Mucosa of rectum (tissue), 2 donors: Measurements from ENCODE around the gene MARCHF3.
"Not testable (repeated sequence)": the region's sequence is repeated elsewhere in the genome, so short reads cannot be mapped to it uniquely, and the experiment has no call there.

Experiments
- H3K27ac ChIP-seq, 2 donors: one replicate each; pipeline ENCODE4 v1.7.0; 2013; ENCODE audit warnings: inconsistent platforms in 2 of 2, low read depth in 2 of 2, low read length in 2 of 2
- H3K27me3 ChIP-seq, 2 donors: one replicate each; pipeline ENCODE4 v1.7.0; 2013; ENCODE audit warnings: low read length in 2 of 2; ENCODE audit not compliant: control insufficient read depth in 2 of 2, insufficient read depth in 2 of 2
- H3K36me3 ChIP-seq, 2 donors: one replicate each; pipeline ENCODE4 v1.7.0; 2013; ENCODE audit warnings: low read length in 2 of 2; ENCODE audit not compliant: control insufficient read depth in 2 of 2, insufficient read depth in 2 of 2
- H3K4me1 ChIP-seq, 2 donors: one replicate each; pipeline ENCODE4 v1.7.0; 2013; ENCODE audit warnings: low read length in 2 of 2, mild to moderate bottlenecking in 1 of 2; ENCODE audit not compliant: control insufficient read depth in 2 of 2, insufficient read depth in 2 of 2
- H3K4me3 ChIP-seq, 2 donors: one replicate each; pipeline ENCODE4 v1.7.0; 2013; ENCODE audit warnings: low read length in 2 of 2
- H3K9ac ChIP-seq, 2 donors: one replicate each; pipeline ENCODE4 v1.7.0; 2013; ENCODE audit warnings: low read length in 2 of 2, low read depth in 1 of 2, mild to moderate bottlenecking in 1 of 2
- H3K9me3 ChIP-seq, 2 donors: one replicate each; pipeline ENCODE4 v1.7.0; 2013; ENCODE audit warnings: low read length in 2 of 2; ENCODE audit not compliant: control insufficient read depth in 2 of 2
- donor health status: healthy.
- donor health status: Normal muscosa, but diverticular disease.

The MARCHF3 gene

DNA sequence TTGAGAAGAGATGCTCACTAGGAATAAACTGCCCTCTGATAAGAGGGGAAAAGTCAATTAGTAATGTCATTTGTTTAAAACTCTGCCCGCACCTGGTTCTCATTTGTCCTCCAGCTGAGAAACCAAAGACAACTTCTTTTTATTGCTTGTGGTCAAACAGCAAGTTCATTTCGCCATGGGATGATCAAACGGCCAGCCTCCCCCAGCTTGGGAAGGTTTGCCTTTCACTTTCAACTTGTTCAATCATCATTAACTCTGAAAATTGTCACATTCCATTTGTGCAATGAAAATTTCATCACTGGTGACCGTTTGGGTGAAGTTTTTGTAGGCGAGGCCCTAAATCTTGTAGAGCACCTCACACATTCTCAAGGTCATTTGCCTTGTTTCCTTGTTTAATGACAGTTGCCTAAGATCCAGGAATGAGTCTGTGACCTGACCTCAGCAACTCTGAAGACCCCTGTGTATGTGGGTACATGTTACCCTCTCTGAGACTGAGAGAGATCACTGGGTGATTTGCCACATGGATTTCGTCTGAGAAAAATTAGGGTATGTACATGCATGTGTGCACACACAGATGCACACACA lies 117.7 kb downstream of the MARCHF3 start:
- Histone ChIP-seq H3K4me3 (no peak overlapping the region), H3K9ac (no peak overlapping the region), H3K9me3 (no peaks in the 10 kb centered on the region), H3K4me1 (no peaks in the 10 kb centered on the region), H3K27ac (no peak overlapping the region), H3K36me3 (peaks cover 28 to 38% of the 10 kb centered on the region in 2 donors), H3K27me3 (no peaks in the 10 kb centered on the region)

DNA sequence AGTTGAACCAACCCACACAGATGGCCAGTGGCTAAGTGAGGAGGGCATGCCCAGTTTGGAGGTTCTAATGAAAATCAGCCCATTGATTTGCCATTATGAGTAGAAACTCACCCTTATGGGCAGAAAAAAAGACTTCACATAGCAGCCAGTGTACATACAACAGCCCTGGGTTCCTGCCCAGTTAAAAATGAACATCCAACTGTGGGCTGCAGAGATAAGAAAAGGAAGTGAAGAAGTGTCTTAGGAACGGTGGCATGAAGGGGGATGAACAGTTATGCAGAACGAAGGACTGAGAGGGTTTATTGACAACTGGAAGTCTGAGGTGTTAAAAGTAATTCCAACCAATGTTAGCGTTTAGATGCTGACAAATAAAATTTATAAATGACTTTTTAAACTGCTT lies 118.4 kb downstream of the MARCHF3 start:
- no peak overlapping the region for H3K4me3 ChIP-seq
- peaks cover 24 to 34% of the 10 kb centered on the region in 2 donors for H3K36me3 ChIP-seq
- no peak overlapping the region for H3K27ac ChIP-seq
- H3K27me3 ChIP-seq: no peaks in the 10 kb centered on the region
- H3K4me1 ChIP-seq: no peaks in the 10 kb centered on the region
- H3K9me3 ChIP-seq: no peaks in the 10 kb centered on the region
- no peak overlapping the region for H3K9ac ChIP-seq

DNA sequence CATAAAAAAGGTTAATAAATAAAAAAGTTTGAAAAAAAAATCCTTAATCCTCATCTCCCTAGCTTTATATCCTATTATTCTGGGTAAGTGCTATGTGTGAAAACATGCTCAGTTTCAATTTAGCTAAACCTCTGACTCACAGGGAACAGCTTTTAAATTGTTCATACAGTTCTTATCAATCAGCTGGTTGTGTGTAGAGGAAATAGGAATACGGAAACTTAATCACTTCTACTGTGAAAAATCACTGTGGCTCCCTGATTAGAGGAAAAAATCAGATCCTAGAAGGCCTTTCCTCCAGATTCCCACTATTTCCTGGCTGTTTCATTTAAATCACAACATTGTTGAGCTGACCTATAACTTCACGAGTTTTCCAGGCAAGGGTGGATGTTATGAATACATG lies 120.5 kb downstream of the MARCHF3 start:
- no peak overlapping the region for H3K27ac ChIP-seq

DNA sequence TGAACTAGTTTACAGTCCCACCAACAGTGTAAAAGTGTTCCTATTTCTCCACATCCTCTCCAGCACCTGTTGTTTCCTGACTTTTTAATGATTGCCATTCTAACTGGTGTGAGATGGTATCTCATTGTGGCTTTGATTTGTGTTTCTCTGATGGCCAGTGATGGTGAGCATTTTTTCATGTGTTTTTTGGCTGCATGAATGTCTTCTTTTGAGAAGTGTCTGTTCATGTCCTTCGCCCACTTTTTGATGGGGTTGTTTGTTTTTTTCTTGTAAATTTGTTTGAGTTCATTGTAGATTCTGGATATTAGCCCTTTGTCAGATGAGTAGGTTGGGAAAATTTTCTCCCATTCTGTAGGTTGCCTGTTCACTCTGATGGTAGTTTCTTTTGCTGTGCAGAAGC lies 126.0 kb downstream of the MARCHF3 start:
- not testable (repeated sequence) for H3K27me3 ChIP-seq, H3K4me3 ChIP-seq, H3K4me1 ChIP-seq, H3K27ac ChIP-seq, H3K9ac ChIP-seq, H3K36me3 ChIP-seq, H3K9me3 ChIP-seq

More for the DNA sequence above, 120.5 kb downstream of the MARCHF3 start:
- no peak overlapping the region for H3K9ac ChIP-seq
- no peaks in the 10 kb centered on the region for H3K27me3 ChIP-seq
- H3K4me3 ChIP-seq: no peak overlapping the region
- H3K4me1 ChIP-seq: no peaks in the 10 kb centered on the region
- H3K36me3 ChIP-seq: peaks cover 16 to 21% of the 10 kb centered on the region in 2 donors
- no peaks in the 10 kb centered on the region for H3K9me3 ChIP-seq

DNA sequence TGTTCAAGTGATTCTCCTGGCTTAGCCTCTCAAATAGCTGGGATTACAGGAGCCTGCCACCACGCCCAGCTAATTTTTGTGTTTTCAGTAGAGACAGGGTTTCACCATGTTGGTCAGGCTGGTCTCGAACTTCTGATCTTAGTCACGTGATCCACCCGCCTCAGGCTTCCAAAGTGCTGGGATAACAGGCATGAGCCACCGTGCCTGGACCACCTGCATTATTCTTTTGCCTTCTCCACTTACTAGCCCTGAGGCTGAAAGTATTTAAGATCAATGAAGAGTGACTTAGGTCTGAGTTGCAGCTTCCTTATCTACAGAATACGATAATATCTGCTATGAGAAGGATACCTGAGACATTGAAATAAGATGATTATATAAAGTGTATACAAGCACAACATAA lies 129.6 kb downstream of the MARCHF3 start:
- peaks cover 0 to 2% of the 10 kb centered on the region in 2 donors for H3K36me3 ChIP-seq
- no peak overlapping the region for H3K4me3 ChIP-seq
- H3K27ac ChIP-seq: no peak overlapping the region
- no peaks in the 10 kb centered on the region for H3K9me3 ChIP-seq
- H3K9ac ChIP-seq: no peak overlapping the region
- no peaks in the 10 kb centered on the region for H3K27me3 ChIP-seq
- H3K4me1 ChIP-seq: no peaks in the 10 kb centered on the region

DNA sequence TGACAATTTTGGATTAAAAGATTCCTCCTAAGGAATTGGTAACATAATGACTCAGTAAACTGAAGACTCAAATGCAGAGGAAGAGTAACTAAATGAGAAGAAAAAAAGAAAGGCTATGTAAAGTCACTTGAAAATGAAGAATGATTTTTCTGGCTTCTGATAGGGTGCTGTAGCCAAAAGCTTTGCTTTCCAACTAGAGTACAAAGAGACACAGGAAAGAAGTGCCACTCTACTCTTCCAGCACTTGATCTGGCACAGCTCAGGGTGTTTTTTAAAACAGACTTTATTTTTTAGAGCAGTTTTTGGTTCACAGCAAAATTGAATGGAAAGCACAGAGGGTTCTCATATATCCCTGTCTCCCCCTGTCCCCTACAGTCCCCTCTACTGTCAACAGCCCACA lies 130.9 kb downstream of the MARCHF3 start:
- Histone ChIP-seq H3K9me3 (no peaks in the 10 kb centered on the region), H3K4me1 (no peaks in the 10 kb centered on the region), H3K4me3 (no peak overlapping the region), H3K27ac (no peak overlapping the region), H3K9ac (no peak overlapping the region), H3K36me3 (peaks cover 0 to 2% of the 10 kb centered on the region in 2 donors), H3K27me3 (no peaks in the 10 kb centered on the region)

DNA sequence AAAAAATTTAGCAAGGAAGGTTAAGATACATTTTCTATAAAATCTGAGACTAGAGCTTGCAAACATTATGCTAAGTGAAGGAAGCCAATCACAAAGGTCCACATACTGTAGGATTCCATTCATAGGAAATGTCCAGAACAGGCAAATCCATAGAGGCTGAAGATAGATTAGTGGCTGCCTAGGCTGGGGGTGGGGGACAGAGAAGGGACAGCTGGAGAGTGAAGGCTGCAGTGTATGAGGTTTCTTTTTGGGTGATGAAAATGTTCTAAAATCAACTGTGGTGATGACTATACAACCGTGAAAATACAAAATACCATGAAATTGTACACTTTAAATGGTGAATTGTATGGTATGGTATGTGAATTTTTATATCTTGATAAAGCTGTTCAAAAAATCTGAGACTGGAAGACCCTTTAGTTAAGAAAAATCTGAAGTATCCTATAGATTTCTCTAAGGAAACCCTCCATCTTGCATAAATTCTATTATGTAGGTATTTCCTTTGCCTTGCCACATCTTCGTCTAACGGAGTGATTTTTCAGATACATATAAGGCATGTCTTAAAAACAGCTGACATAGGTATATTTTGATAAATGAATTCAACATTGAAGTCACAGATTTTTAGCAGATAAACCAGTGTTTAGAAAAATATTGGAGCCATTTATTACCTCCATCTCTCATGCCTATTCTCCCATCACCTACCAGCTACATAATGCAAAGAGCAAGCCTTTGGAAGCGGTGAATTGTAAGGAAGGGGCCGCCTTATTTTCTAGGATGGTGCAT lies 132.3 kb downstream of the MARCHF3 start:
- Histone ChIP-seq H3K4me1 (no peaks in the 10 kb centered on the region), H3K9me3 (no peaks in the 10 kb centered on the region), H3K4me3 (no peak overlapping the region), H3K36me3 (peaks cover 0 to 2% of the 10 kb centered on the region in 2 donors), H3K27me3 (no peaks in the 10 kb centered on the region), H3K27ac (no peak overlapping the region), H3K9ac (no peak overlapping the region)

DNA sequence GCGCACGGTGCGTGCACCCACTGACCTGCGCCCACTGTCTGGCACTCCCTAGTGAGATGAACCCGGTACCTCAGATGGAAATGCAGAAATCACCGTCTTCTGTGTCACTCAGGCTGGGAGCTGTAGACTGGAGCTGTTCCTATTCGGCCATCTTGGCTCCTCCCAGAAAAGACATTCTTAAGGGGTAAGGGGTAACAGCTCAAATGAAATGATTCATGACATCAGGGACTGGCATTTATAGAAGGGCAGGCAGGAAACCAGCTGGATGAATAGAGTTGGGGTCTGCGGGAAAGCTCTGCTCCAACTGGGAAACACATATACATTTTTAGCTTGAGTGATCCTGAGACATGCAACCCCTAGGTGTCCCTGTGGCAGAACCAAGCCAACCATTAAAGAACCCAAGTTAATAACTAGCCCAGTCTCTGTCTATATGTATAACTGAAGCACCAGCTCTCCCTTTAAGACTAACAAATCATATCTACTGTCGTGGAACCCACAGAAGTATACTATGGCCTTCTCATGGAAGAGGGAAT lies 134.1 kb downstream of the MARCHF3 start:
- no peaks in the 10 kb centered on the region for H3K4me1 ChIP-seq
- H3K9ac ChIP-seq: no peak overlapping the region
- H3K4me3 ChIP-seq: no peak overlapping the region
- H3K9me3 ChIP-seq: no peaks in the 10 kb centered on the region
- no peak overlapping the region for H3K27ac ChIP-seq
- no peaks in the 10 kb centered on the region for H3K27me3 ChIP-seq
- peaks cover 0 to 2% of the 10 kb centered on the region in 2 donors for H3K36me3 ChIP-seq

DNA sequence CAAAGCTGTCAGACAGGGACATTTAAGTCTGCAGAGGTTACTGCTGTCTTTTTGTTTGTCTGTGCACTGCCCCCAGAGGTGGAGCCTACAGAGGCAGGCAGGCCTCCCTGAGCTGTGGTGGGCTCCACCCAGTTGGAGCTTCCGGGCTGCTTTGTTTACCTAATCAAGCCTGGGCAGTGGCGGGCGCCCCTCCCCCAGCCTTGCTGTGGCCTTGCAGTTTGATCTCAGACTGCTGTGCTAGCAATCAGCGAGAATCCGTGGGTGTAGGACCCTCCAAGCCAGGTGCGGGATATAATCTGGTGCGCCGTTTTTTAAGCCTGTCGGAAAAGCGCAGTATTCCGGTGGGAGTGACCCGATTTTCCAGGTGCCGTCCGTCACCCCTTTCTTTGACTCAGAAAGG lies 134.6 kb downstream of the MARCHF3 start:
- H3K9me3 ChIP-seq, H3K4me1 ChIP-seq, H3K27ac ChIP-seq, H3K9ac ChIP-seq, H3K27me3 ChIP-seq, H3K36me3 ChIP-seq, H3K4me3 ChIP-seq: not testable (repeated sequence)

DNA sequence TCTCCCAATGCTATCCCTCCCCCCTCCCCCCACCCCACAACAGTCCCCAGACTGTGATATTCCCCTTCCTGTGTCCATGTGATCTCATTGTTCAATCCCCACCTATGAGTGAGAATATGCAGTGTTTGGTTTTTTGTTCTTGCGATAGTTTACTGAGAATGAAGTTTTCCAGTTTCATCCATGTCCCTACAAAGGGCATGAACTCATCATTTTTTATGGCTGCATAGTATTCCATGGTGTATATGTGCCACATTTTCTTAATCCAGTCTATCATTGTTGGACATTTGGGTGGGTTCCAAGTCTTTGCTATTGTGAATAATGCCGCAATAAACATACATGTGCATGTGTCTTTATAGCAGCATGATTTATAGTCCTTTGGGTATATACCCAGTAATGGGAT lies 139.9 kb downstream of the MARCHF3 start:
- H3K27me3 ChIP-seq, H3K36me3 ChIP-seq, H3K4me1 ChIP-seq, H3K27ac ChIP-seq, H3K4me3 ChIP-seq, H3K9ac ChIP-seq, H3K9me3 ChIP-seq: not testable (repeated sequence)
